CD4-positive, alpha-beta T cell (primary cell): Measurements from ENCODE around the gene GRM5. TPM values are rescaled to one million over a fixed set of nuclear protein-coding genes. Genes with fewer than 3 reads are reported as not detected.

Source experiments
- ATAC-seq: fragments of 200-7000 bp; cut with Tn5 transposase; one replicate; pipeline ENCODE4 v1.10.0; 2022; ENCODE audit warnings: mild to moderate bottlenecking; ENCODE audit not compliant: poor library complexity
- CTCF ChIA-PET: fragments of 350-600 bp; sonication (Branson Sonifier 250); formaldehyde crosslinking; loops from one replicate; lab custom pipeline; 2021; ENCODE audit warnings: antibody characterized with exemption, inconsistent platforms; lab: Charles Lee
- POLR2A ChIA-PET: fragments of 350-600 bp; sonication (Branson Sonifier 250); formaldehyde crosslinking; loops from one replicate; lab custom pipeline; 2021; ENCODE audit warnings: antibody characterized with exemption, inconsistent platforms; lab: Charles Lee
- DNase-seq, 14 experiments: peaks; one replicate each; pipeline ENCODE4 v3.0.0-alpha.2; 2013 to 2020; ENCODE audit warnings: mixed read lengths in 2 of 14
- H3K27ac ChIP-seq, 2 donors: one replicate each; pipeline versions ENCODE4 v1.5.1 to v1.7.0; 2013; ENCODE audit warnings: low read length in 2 of 2, low read depth in 1 of 2, mild to moderate bottlenecking in 1 of 2
- H3K27me3 ChIP-seq, 2 experiments: 1 replicate in 1 of 2; 2 replicates in 1 of 2; pipeline versions ENCODE4 v1.6.1 to v1.7.0; 2013; ENCODE audit warnings: low read length in 2 of 2, control low read depth in 1 of 2, mild to moderate bottlenecking in 1 of 2, moderate library complexity in 1 of 2; ENCODE audit not compliant: insufficient read depth in 2 of 2, control insufficient read depth in 1 of 2
- H3K36me3 ChIP-seq: one replicate; pipeline ENCODE4 v1.6.1; 2013; ENCODE audit warnings: low read length, control low read depth; ENCODE audit not compliant: insufficient read depth
- H3K4me1 ChIP-seq: one replicate; pipeline ENCODE4 v1.6.1; 2013; ENCODE audit warnings: low read length, control low read depth; ENCODE audit not compliant: insufficient read depth
- H3K4me3 ChIP-seq: one replicate; pipeline ENCODE4 v1.5.1; 2013; ENCODE audit warnings: mild to moderate bottlenecking, low read length, moderate library complexity
- H3K9me3 ChIP-seq, 2 experiments: 1 replicate in 1 of 2; 2 replicates in 1 of 2; pipeline versions ENCODE4 v1.6.1 to v1.7.0; 2013; ENCODE audit warnings: low read length in 2 of 2, mild to moderate bottlenecking in 2 of 2, control low read depth in 1 of 2, moderate library complexity in 1 of 2; ENCODE audit not compliant: control insufficient read depth in 1 of 2, insufficient read depth in 1 of 2
- H3K27ac Mint-ChIP-seq: one replicate; pipeline ENCODE4 v1.8.0; 2020; ENCODE audit warnings: mixed read lengths
- H3K27me3 Mint-ChIP-seq: one replicate; pipeline ENCODE4 v1.8.0; 2021; ENCODE audit warnings: mixed read lengths
- H3K36me3 Mint-ChIP-seq: one replicate; pipeline ENCODE4 v1.8.0; 2021; ENCODE audit warnings: low read depth, mixed read lengths
- H3K4me1 Mint-ChIP-seq: one replicate; pipeline ENCODE4 v1.8.0; 2021; ENCODE audit warnings: low read depth, mixed read lengths
- H3K4me3 Mint-ChIP-seq: one replicate; pipeline ENCODE4 v1.8.0; 2020; ENCODE audit warnings: mild to moderate bottlenecking, mixed read lengths
- H3K9me3 Mint-ChIP-seq: one replicate; pipeline ENCODE4 v1.8.0; 2020; ENCODE audit warnings: mixed read lengths
- CTCF ChIP-seq: fragments of 200-600 bp; IDR thresholded peaks from one replicate; pipeline ENCODE4 v1.8.0; 2022; ENCODE audit warnings: antibody characterized with exemption, mild to moderate bottlenecking
- intact Hi-C, 2 experiments: fragments of 100-400 bp; cut with DNase I in 1 of 2; cut with micrococcal nuclease in 1 of 2; formaldehyde crosslinking; loops; one replicate each; pipeline versions ENCODE4 v1.15.1 to v1.9.0; 2023 to 2025; cut with DNase I, micrococcal nuclease
- total RNA-seq, 174 experiments: library from RNA in 2 of 174; stranded (reverse) in 2 of 174; gene quantifications; one replicate each; pipeline ENCODE4 v1.2.3 and lab custom pipeline; 2021 to 2026

Gene GRM5
- total RNA-seq, 2 experiments from 2014 or later, result not detected

- no peak for TF ChIP-seq CTCF
- Mint-ChIP-seq H3K36me3 (no peaks in the 10 kb centered on the region), H3K27me3 (no peaks in the 10 kb centered on the region), H3K9me3 (no peaks in the 10 kb centered on the region), H3K27ac (no peak overlapping the region), H3K4me3 (no peak overlapping the region), H3K4me1 (no peaks in the 10 kb centered on the region)
- no peak overlapping the region for H3K4me3 ChIP-seq
- H3K27me3 ChIP-seq, result no peaks in the 10 kb centered on the region
- H3K9me3 ChIP-seq, result no peaks in the 10 kb centered on the region
- ChIA-PET CTCF (interaction anchor here (1.0 kb wide), 1 partner anchor 23 kb away, joined by 3 read pairs; no protein-coding TSS in a partner anchor), POLR2A (no interaction called here)
- H3K27ac ChIP-seq, result no peak overlapping the region
- intact Hi-C loops, result no loop called here
- ATAC-seq (no peak), DNase-seq (no peak)
- H3K36me3 ChIP-seq, result no peaks in the 10 kb centered on the region
- H3K4me1 ChIP-seq, result no peaks in the 10 kb centered on the region
Measured at GRCh38 chr11:88478136-88478815, 587.5 kb downstream of the GRM5 start.

- Histone ChIP-seq H3K27me3 (no peaks in the 10 kb centered on the region), H3K4me3 (no peak overlapping the region), H3K9me3 (no peaks in the 10 kb centered on the region), H3K36me3 (no peaks in the 10 kb centered on the region), H3K27ac (no peak overlapping the region), H3K4me1 (no peaks in the 10 kb centered on the region)
- ChIA-PET POLR2A (no interaction called here), CTCF (no interaction called here)
- TF ChIP-seq CTCF, result no peak
- Mint-ChIP-seq H3K27ac (no peak overlapping the region), H3K36me3 (no peaks in the 10 kb centered on the region), H3K9me3 (no peaks in the 10 kb centered on the region), H3K27me3 (no peaks in the 10 kb centered on the region), H3K4me1 (no peaks in the 10 kb centered on the region), H3K4me3 (no peak overlapping the region)
- intact Hi-C loops, result no loop called here
- no peak for ATAC-seq
- no peak for DNase-seq
Measured at GRCh38 chr11:88475991-88476418, 589.8 kb downstream of the GRM5 start.

- CTCF ChIA-PET, result no interaction called here
- POLR2A ChIA-PET, result no interaction called here
Measured at GRCh38 chr11:88474655-88475054, 591.1 kb downstream of the GRM5 start.

More at GRCh38 chr11:88474655-88475054, 591.1 kb downstream of the GRM5 start:
- Histone ChIP-seq H3K36me3 (no peaks in the 10 kb centered on the region), H3K4me3 (no peak overlapping the region), H3K4me1 (no peaks in the 10 kb centered on the region), H3K9me3 (no peaks in the 10 kb centered on the region), H3K27ac (no peak overlapping the region), H3K27me3 (no peaks in the 10 kb centered on the region)
- intact Hi-C loops, result no loop called here
- Mint-ChIP-seq H3K9me3 (no peaks in the 10 kb centered on the region), H3K27ac (no peak overlapping the region), H3K27me3 (no peaks in the 10 kb centered on the region), H3K4me1 (no peaks in the 10 kb centered on the region), H3K36me3 (no peaks in the 10 kb centered on the region), H3K4me3 (no peak overlapping the region)
- no peak for ATAC-seq
- DNase-seq, result no peak
- TF ChIP-seq CTCF, result no peak
